Measurements from ENCODE around the gene DDX50.
"Not testable (repeated sequence)": the region's sequence is repeated elsewhere in the genome, so short reads cannot be mapped to it uniquely, and the experiment has no call there.

Gene DDX50, protein sequence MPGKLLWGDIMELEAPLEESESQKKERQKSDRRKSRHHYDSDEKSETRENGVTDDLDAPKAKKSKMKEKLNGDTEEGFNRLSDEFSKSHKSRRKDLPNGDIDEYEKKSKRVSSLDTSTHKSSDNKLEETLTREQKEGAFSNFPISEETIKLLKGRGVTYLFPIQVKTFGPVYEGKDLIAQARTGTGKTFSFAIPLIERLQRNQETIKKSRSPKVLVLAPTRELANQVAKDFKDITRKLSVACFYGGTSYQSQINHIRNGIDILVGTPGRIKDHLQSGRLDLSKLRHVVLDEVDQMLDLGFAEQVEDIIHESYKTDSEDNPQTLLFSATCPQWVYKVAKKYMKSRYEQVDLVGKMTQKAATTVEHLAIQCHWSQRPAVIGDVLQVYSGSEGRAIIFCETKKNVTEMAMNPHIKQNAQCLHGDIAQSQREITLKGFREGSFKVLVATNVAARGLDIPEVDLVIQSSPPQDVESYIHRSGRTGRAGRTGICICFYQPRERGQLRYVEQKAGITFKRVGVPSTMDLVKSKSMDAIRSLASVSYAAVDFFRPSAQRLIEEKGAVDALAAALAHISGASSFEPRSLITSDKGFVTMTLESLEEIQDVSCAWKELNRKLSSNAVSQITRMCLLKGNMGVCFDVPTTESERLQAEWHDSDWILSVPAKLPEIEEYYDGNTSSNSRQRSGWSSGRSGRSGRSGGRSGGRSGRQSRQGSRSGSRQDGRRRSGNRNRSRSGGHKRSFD

DNA sequence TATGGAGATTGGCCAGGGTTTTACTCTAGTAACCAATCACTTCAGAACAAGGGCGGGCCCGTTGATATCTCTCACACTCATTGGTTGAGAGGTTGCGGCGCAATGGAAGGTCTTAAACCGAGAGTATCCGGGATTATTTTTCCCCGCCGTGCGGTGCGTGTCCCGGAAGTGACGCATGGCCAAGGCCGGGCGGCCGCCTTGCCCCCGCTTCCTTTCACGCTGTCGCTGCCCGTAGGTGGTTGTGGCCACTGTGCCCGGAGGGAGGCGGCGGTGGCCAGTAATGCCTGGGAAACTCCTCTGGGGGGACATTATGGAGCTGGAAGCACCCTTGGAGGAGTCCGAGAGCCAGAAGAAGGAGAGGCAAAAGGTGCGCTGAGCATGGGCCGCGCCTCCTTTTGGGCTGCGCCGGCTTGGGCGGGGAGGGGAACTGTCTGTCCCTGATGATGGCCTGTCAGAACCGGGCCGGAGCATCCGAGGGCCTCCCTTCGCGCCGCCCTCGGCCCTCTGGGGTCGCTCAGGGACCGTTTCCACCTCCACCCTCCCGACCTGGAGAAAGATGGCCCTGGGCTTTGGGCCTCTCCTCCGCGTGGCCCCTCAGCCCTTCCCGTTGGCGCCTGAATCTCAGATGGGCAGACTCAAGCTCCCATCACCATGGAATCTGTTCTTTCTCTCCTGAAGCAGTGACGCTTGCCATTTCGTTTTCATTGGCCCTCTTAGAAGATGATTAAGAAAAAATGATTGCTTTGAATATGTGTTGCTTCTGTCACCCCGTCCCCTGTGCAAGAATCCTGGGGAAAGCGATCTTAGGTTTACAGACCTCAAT is at the start of gene DDX50:
Gene DDX50, plus strand, starts transcription at position 211 of the 823 bp plus-strand sequence. Its CDS starts 70 bp downstream, at position 281.
- in situ Hi-C loops (cut with MboI; ENCODE audit: low sequenced_read_pairs): no loop called here

DNA sequence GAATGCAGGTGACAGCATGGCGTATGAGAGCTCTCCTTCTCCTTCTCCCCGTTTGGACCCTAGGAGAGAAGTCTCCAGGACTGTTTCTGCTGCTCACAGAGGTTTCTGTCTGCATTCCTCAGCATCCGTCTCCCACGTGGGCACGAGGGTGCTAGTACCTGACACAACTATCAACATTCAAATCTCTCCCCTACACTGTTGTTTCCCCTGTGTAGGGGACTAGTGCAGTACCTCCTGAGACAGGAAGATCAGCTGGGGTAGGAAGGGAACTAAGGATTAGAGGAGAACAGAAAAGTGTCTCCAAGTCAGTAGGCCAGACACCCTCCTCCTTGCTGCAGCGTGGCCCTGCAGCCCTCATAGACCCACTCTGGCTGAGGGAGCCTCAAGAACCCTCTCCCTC is 44.8 kb upstream of the DDX50 start:
- in situ Hi-C loops (cut with MboI; ENCODE audit: low sequenced_read_pairs): no loop called here

DNA sequence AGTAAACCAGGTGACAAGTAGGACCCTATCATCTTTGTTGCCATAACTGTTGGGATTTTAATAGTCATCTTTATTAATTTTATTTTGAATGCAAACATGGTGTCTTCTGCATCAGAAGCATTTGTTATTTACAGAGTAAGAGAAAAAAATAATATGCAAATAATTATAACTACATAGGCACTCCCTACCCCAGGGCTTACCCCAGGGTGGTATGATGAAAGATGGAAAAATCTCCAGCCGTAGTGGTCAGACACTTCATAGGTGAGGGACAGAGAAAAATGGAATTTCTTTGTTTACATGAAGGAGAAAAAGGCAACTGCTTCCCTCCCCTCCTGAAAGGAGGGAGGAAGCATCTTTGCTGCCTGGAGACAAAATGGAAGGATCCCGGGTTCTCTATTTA is 44.1 kb upstream of the DDX50 start:
- in situ Hi-C loops (cut with MboI; ENCODE audit: low sequenced_read_pairs): no loop called here

DNA sequence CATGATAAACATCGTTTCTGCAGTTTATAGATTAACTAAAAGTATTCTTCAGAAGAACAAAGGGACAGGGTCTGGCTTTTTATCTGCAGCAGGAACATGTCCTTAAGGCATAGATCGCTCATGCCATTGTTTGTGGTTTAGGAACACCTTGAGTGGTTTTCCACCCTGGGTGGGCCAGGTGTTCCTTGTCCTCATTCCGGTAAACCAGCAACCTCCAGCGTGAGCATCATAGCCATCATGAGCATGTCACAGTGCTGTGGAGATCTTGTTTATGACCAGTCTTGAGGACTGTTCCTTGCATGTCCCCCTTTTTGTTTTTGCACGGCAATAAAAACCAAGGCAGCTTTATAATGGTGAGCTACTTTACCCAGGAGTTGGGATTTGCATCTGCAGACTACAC is 39.9 kb upstream of the DDX50 start:
- in situ Hi-C loops (cut with MboI; ENCODE audit: low sequenced_read_pairs): no loop called here

DNA sequence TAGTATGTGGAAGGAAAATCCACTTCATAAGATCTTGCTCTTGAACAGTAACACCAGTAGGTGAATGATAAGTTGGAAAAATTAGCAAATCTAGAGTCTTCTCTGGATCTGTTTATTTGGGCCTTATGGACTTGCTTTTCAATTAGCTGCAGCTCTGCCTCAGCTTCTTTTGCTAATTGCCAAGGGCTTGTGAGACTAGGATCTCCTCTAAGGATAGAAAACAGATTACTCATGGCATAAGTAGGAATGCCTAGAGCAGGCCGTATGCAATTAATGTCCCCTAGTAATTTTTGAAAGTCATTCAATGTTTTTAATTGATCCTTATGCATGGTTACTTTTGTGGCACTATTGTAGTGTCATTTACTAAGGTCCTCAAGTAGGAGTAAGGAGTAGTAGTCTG is 36.5 kb upstream of the DDX50 start:
- in situ Hi-C loops (cut with MboI; ENCODE audit: low sequenced_read_pairs): no loop called here

DNA sequence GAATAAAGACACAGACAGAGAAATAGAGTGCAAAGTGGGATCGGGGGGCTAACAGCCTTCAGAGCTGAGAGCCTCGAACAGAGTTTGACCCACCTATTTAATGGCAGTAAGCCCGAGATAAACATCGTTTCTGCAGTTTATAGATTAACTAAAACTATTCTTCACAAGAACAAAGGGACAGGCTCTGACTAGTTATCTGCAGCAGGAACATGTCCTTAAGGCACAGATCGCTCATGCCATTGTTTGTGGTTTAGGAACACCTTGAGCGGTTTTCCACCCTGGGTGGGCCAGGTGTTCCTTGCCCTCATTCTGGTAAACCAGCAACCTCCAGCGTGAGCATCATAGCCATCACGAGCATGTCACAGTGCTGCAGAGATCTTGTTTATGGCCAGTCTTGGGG is 32.9 kb upstream of the DDX50 start:
- in situ Hi-C loops (cut with MboI; ENCODE audit: low sequenced_read_pairs): not testable (repeated sequence)

DNA sequence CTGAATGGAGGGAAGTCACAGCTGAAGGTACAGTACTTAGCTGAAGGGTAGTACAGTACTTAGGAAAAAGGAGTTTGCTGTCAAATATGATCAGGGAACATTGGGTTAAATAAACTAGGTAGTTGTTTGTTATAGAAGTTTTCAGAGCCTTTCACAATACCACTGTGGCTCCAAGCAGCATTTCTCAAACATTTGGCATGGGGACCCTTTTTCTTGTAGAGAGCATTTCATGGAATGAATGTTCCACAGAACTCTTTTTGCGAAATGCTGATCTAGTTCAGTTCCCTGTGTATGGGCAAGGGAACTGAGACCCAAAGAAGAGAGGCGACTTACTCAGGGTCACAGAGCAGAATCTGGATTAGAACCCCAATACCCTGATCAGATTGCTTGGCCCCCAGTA is 31.5 kb upstream of the DDX50 start:
- in situ Hi-C loops (cut with MboI; ENCODE audit: low sequenced_read_pairs): no loop called here

DNA sequence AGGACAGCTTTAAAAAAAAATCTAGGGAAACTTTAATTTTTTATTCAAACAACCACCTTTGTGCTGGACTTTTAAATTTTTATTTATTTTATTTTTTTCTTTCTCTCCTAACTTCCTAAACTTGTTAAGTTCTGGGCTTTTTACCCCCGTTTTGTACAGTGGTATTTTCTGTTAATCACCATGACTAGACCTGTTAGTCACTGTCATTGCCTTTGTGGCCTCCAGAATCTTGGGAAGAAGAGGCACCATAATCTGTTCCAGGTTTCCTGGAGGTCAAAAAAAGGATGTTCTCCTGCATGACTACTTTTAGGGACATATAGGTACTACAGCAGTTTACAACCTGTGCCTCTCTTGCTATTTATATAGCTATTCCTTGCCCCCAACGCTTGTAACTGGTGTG is 31.1 kb upstream of the DDX50 start:
- in situ Hi-C loops (cut with MboI; ENCODE audit: low sequenced_read_pairs): no loop called here

DNA sequence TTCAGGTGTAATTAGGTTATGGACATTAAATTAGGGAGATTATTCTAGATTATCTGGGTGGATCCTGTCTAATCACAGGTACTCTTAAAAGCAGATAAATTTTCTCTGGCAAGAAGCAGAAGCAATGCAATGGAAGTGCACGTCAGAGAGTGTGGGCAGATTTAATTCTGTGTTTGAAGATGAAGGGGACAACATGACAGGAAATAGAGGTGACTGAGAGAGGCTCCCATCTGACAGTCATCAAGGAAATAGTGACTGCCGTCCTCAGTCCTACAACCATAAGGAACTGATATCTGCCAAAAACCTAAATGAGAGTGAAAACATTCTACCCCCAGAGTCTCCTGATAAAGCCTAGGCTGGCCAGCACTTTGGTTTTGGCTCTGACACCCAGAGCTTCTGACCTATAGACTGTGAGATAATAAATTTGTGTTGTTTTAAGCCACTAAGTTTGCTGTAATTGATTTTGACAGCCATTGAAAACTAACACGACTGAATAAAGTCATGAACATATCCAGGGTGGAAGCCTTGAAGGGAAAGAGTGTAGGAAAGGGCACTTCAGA is 30.5 kb upstream of the DDX50 start:
- in situ Hi-C loops (cut with MboI; ENCODE audit: low sequenced_read_pairs): no loop called here

DNA sequence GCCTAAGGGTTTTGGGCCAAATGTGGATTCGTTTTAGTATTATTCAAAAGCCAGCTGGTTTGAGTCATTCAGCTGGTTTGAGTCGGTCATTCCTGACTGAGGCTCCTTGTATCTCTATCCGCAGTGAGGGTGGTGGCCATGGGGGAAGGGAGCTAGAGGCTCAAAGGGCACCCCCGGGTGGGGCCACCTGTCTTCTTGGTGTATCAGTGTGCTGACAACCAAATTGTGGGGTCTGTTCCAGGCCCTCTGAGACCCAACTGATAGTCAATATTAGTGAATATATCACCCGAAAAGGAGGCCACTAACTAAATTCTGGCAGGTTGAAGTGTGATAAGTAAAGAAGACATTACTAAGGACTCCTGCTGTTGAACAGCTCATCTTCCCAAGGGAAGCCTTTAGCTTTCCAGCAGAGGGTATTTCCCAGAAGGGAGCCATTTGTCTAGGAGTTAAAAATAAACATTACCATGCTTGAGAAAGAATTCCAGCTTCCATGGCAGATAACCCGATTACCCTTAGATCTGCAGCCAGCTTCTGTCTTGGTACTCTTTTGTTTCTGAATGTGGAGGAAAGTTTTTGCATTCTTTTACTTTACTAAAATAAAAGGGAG is 29.9 kb upstream of the DDX50 start:
- in situ Hi-C loops (cut with MboI; ENCODE audit: low sequenced_read_pairs): no loop called here

DNA sequence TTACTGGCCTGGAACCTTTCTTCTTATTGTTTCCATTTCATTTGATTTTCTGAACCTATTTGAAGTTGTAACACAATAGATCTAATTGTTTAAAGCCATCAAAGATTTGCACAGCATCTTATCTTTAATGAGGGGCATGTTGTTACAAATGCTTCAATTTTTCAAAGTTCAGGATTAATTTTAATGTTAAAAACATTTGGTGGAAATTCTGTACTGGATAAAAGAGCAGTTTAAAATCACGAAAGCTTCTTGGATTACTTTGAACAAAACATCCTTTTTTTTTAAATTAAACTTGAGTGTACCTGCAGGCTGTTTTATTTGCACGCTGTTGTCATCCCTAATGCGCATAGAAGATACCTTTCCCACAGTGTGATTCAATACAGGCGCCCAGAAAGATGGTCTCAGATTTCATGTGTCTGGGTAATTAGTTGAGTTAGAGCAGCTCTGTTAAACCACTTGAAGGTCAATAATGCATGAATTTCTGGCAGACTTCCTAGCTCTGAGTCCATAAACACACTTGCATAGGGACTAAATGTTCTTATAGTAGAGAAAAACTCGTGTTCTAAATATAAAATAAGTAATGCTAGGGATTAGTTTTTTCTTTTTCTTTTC is 29.3 kb upstream of the DDX50 start:
- in situ Hi-C loops (cut with MboI; ENCODE audit: low sequenced_read_pairs): no loop called here

DNA sequence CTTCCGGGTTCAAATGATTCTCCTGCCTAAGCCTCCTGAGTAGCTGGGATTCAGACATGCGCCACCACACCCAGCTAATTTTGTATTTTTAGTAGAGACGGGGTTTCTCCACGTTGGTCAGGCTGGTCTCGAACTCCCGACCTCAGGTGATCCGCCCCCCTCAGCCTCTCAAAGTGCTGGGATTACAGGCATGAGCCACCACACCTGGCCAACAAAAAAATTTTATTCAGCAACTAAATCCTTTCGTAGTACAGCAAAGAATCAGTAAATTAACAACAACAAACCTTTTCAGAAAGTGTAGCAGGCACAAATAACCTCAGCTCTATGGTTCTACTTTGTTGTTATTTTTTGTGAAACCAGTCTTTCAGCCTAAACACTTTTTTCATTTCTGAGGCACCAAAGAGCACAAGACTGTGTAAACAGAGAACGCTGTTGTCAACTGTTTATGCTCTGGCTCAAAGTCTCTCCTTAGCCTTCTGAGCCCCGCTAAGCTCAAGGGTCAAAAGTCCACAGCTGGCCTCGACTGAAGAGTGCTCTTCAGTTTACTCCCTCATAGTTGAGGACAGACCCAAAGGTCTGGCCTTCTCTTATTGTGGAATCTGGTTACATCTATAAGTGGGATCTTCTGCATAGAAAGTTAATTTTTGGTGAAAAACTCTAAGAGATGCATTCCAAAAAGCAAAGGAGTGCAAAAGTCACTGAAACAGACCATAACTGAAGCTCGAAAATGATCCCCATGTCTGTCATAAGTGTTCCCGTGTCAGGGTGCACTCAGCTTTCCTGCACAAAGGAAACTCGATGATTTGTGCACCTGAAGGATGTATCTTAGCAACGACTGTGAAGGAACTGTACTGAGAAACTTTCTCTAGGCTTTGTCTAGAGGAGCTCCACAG is 24.6 kb upstream of the DDX50 start:
- in situ Hi-C loops (cut with MboI; ENCODE audit: low sequenced_read_pairs): no loop called here

DNA sequence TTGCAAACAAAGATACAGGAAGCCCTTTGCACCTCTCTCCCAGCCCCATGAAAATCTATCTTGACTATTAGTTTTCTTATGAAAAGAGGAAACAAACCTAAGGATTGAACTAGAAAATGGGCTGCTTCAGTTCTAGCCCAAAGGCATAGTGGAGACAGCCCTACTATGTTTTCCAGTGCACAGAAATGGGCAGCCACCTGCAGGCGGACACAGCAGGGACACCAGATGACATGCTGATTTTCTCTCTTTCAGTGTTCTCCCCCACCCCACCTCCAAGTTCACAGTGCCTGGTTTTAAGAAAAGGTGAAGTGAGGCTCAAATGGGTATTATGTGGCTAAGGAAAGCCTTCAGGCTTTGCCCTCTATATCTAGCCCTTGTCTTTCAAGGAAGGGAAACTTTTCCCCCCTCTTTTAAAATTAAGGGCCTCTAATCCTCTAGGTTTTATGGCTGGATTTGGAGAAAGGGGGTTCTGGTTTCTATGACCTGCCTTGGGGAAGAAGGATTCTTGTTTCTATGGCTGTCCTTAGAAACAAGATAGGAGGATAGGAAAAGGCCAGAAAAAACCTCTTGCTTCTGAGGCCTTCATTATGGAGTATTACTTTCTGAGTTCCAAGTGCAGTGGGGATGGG is 23.5 kb upstream of the DDX50 start:
- in situ Hi-C loops (cut with MboI; ENCODE audit: low sequenced_read_pairs): no loop called here

DNA sequence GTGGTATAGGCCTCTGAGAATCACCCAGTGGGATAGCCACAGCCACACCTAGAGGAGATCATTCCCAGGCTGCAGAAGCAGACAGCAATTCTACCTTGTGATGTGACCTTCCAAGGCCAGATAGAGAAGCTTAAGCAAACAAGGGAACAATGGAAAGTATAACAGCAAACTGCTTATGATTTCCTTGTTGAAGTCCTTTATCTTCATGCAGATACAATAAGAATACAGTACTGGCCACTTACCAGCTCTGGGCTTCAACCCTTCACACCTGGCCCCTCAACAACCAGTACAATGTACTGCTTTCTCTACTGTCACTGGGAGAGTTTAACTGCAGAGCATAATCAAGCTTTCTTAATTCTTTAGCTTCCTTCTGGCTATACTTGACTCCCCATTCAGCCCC is 22.6 kb upstream of the DDX50 start:
- in situ Hi-C loops (cut with MboI; ENCODE audit: low sequenced_read_pairs): no loop called here

DNA sequence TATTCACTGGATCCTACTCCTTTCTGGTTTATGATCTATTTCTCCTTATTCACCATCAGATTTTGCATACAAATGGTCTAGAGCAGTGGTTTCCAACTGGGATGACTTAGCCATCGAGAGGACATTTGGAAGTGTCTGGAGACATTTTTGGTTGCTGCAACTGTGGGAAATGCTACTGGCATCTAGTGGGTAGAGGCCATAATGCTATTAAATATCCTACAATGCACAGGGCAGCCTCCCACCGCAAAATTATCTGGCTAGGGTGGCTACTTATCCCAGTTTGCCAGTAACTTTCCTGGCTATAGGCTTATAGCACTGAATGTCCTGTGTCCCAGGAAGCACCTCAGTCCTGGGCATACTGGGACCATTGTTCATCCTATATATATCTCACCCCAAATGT is 21.5 kb upstream of the DDX50 start:
- in situ Hi-C loops (cut with MboI; ENCODE audit: low sequenced_read_pairs): no loop called here

DNA sequence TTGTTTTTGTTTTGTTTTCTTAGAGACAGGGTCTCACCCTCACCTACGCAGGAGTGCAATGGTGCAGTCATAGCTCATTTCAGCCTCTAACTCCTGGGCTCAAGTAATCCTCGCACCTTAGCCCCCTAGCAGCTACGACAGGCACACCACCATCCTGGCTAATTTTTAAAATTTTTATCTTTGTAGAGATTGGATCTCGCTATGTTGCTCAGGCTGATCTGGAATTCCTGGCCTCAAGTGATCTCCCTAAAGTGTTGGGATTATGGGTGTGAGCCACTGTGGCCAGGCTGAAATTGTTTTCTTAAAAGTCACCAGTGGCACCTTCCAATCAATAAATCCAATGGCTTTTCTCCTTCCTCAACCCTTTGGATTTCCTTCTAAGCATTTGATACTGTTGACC is 20.9 kb upstream of the DDX50 start:
- in situ Hi-C loops (cut with MboI; ENCODE audit: low sequenced_read_pairs): no loop called here

DNA sequence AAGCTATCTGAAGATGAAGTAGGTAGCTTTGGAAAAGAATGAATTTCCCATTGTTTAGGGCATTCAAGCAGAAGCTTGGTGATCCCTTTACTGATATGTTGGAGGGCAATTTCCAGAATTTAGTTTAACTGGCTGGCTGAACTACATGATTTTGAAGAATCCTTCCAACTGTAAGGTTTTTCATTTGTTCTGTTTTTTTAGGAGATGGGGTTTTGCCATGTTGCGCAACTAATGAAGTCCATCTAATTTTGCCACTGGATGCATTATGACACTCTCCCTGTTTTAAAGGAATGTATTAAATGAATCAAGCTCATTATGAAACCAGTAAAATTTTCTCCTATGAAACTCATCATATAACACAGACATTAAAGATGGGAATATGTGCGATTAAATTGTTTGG is 6.1 kb upstream of the DDX50 start:
- in situ Hi-C loops (cut with MboI; ENCODE audit: low sequenced_read_pairs): no loop called here

DNA sequence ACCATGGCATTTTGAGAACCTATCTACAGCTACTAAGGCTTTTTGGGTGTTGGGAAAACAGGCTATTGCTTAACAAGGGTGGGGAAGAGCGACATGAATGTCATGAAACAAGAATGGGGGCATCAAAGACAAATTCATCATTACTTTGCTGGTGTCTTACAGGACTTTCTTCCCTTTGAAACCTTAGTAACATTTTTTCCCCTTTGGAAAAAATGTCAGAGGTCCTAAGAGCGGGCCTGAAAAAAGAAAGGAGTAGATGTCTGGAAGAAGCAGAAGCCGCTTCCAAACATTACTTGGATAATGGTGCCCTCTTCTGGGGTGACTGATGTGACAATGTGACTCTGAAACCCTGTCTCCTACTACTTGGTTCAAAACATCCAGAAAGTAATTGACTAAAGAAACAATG is 3.8 kb upstream of the DDX50 start:
- in situ Hi-C loops (cut with MboI; ENCODE audit: low sequenced_read_pairs): no loop called here

DNA sequence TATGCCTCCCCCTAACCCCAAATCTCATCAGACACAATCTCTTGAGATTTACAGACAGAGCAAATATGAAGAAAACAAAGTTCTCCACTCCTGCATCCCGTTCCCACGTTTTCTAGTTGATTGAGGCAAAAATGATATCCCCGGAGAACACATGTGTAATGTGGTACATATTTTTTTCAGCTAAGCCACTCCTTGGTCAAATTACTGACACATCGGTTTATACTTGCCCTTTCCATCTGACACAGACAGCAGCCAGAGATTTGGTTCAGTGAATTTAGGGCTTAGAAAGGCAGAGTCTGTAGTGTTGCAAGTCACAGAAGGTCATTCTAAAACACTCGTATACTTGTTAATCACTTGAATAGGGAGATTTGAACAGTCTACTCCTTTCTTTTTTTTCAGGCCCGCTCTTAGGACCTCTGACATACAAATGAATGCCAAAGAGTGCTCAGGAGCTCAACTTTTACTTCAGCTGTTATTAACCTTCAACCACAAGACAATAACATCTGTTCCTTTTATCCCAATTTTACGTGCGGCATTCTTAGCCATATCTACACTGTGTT is 1.8 kb upstream of the DDX50 start:
- in situ Hi-C loops (cut with MboI; ENCODE audit: low sequenced_read_pairs): no loop called here

Measured in HL-60/S4 treated with retinoic acid at 250 ng/mL for 4 days and 3 days (cell line).